SIG-M5 treated with dmso at 0.1 percent for 504 hours (cell line): Measurements from ENCODE around the gene KIAA1217.
"Not testable (repeated sequence)": the region's sequence is repeated elsewhere in the genome, so short reads cannot be mapped to it uniquely, and the experiment has no call there.

Experiments
- DNase-seq: peaks from one replicate; lab custom pipeline; 2025; ENCODE audit not compliant: unreplicated experiment; lab: John Stamatoyannopoulos, UW

Gene KIAA1217

GRCh38 chr10:24434961-24435360 lies 226.0 kb downstream of the KIAA1217 start:
- DNase-seq = no peak

GRCh38 chr10:24435374-24435773 lies 226.4 kb downstream of the KIAA1217 start:
- DNase-seq = no peak

GRCh38 chr10:24437302-24437701 lies 228.4 kb downstream of the KIAA1217 start:
- DNase-seq = no peak

GRCh38 chr10:24438800-24439199 lies 229.9 kb downstream of the KIAA1217 start:
- no peak for DNase-seq

- no peak for DNase-seq
These were observed 231.0 kb downstream of the KIAA1217 start for GRCh38 chr10:24439935-24440334.

- DNase-seq = no peak
These were observed 232.2 kb downstream of the KIAA1217 start for GRCh38 chr10:24440817-24441797.

GRCh38 chr10:24442234-24442633 lies 233.3 kb downstream of the KIAA1217 start:
- no peak for DNase-seq

GRCh38 chr10:24442641-24443174 lies 233.8 kb downstream of the KIAA1217 start:
- DNase-seq = not testable (repeated sequence)

GRCh38 chr10:24444337-24444736 lies 235.4 kb downstream of the KIAA1217 start:
- no peak for DNase-seq

GRCh38 chr10:24445958-24446357 lies 237.0 kb downstream of the KIAA1217 start:
- DNase-seq = not testable (repeated sequence)

GRCh38 chr10:24446739-24447138 lies 237.8 kb downstream of the KIAA1217 start:
- DNase-seq = no peak

GRCh38 chr10:24448351-24448999 lies 239.5 kb downstream of the KIAA1217 start:
- no peak for DNase-seq

GRCh38 chr10:24449321-24449740 lies 240.4 kb downstream of the KIAA1217 start:
- no peak for DNase-seq

GRCh38 chr10:24449769-24450310 lies 240.9 kb downstream of the KIAA1217 start:
- no peak for DNase-seq

- no peak for DNase-seq
These were observed 242.4 kb downstream of the KIAA1217 start for GRCh38 chr10:24451325-24451820.

- no peak for DNase-seq
These were observed 243.1 kb downstream of the KIAA1217 start for GRCh38 chr10:24452030-24452429.

GRCh38 chr10:24453404-24453830 lies 244.5 kb downstream of the KIAA1217 start:
- no peak for DNase-seq

- no peak for DNase-seq
These were observed 245.0 kb downstream of the KIAA1217 start for GRCh38 chr10:24453973-24454372.

- no peak for DNase-seq
These were observed 246.5 kb downstream of the KIAA1217 start for GRCh38 chr10:24455447-24455846.

- DNase-seq = no peak
These were observed 247.4 kb downstream of the KIAA1217 start for GRCh38 chr10:24456322-24456721.

- peak; percentile 41 for DNase-seq
These were observed 248.9 kb downstream of the KIAA1217 start for GRCh38 chr10:24457661-24458318.
